HG02571 (cell line): ENCODE measurements around the gene TRPM4.
"Not testable (repeated sequence)": the region's sequence is repeated elsewhere in the genome, so short reads cannot be mapped to it uniquely, and the experiment has no call there.

Experiments
- ATAC-seq: cut with Tn5 transposase; IDR thresholded peaks from one replicate; pipeline ENCODE4 v1.9.1; 2021; ENCODE audit warnings: mild to moderate bottlenecking, moderate library complexity; ENCODE audit not compliant: unreplicated experiment

The TRPM4 gene

DNA sequence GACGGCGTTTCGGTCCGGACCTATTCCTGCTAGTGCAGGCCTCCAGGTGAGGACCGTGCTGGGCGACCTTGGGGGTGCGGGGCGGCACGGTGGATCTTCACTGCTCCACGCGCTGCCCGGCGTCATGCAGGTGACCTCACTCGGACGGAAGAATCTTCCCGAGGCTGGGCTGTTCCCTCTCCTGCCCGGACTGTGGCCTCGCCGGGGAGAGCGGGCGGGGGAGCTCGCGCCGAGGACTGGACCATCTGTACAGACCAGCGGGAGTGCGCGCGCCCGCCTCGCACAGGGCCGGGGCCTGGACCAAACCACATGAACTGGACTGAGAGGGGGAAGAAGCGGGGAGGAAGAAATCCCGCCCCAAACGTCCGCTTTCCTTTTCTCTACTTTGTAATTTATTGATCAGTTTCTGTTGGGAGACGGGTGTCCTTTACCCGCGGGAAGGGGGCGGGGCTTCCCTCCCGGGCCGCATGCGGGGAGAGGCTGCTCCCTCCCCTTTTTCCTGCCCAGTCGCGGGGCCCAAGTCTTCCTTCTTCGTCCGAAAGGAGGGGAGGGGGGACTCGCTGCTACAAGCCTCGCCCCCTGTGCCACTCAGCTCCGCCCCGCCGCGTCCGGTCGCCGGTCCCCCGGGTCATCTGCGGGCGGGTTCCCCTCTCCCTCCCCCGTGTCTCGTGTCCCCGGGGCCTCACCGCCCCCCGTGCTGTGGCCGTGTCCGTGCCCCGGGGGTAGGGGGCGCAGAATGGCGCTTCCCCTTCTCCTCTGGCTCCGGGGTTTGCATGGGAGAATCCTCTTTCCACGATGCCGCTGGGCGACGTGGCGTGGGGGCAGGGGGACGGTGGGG, 7.3 kb upstream of the TRPM4 start:
- no peak for ATAC-seq

DNA sequence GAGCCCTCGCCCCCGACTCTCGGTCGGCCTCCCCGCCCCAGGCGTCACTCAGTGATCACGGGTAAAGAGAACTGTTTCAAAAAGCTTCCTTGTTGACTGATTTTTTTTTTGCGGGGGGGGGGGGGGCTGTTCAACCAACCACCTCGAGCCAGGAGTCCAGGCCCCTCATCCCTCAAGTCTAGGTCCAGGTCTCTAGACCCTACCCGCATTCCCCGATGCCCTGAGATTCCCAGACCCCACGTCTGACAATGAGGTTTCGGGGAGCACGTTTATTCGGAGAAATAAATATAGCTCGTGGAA, 6.7 kb upstream of the TRPM4 start:
- no peak for ATAC-seq

DNA sequence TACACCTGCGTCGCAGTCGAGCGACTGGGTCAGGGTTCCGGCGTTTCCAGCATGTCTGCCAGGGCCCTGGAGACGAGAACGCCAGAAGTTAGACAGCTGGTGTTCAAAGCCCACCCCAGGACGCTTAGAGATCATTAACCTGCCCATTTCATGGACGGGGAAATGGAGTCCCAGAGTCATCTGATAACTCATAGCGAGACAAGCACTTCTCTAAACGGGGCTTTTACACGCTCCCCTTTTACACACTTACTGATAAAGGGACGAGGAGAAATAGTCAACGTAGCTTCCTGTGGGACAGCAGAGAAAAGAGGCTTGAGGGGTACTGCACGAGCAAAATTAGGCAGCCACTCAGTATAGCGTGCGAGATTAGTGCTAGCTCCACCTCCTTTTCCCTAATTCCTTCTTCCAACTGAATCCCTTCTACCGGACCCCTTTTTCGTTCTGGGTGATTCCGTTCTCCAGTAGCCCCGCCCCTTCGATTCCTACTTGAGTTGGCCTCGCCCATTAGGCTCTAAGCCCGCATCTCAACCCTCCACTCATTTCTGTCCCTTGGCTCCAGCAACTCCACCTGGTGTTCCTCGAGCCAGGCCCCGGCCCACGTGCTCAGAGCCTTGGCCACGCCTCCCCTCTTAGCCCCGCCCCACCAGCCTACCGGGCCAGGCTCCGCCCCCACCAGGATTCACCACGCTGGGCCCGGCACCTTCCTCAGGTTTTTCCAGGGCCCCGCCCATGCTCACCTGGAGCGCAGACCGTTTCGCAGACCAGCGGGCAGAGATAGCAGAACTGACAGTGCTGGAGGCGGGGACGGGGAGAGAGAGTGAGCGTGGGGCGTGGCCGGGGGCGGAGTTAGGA, 6.1 kb upstream of the TRPM4 start:
- ATAC-seq: no peak

DNA sequence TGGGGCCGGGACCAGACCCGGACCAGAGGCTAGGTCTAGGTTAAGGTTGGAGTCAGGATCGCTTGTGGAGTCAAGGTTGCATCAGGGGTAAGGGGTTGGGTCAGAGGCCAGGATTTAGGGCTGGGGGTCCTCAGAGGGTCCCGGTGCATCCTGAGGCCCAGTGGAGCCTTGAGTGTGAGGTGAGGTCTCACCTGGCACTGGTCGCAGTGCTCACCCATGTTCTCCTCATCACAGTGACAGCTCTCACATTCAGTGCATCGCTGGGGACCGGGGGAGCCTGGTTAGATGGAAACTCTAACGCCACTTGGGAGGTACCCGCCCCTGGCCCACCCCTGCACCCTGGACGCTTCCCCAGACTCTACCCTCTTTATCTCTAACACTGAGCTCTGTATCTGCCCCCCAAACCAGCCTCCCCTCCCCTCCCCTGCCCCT, 5.5 kb upstream of the TRPM4 start:
- no peak for ATAC-seq

DNA sequence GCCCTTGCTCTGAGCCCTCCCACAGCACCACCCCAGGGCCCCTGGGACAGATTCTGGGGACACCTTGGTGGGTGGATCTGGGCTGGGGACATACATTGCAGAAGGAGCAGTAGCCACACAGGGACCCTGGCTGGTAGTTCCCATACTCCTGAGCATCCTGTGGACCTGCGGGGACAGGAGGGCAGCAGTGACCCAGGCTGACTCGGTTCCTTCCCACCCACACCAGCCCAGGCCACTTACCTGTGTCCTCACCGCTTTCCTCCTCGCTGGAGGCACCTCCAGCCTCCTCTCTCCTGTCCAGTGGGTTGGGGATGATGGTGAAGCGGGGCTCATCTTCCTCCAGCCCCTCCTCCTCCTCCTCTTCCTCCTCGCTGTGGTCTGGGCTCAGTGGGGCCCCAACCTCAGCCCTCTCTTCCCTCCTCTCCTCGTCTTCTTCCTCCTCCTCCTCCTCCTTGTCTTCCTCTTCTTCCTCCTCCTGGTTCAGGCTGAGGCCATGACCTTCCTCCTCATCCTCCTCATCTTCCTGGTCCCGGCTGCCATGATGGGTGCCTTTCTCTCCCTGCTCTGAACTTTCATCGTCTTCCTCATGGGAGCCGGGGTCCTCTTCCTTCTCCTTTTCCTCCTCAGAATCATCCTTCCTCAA, 4.3 kb upstream of the TRPM4 start:
- no peak for ATAC-seq

DNA sequence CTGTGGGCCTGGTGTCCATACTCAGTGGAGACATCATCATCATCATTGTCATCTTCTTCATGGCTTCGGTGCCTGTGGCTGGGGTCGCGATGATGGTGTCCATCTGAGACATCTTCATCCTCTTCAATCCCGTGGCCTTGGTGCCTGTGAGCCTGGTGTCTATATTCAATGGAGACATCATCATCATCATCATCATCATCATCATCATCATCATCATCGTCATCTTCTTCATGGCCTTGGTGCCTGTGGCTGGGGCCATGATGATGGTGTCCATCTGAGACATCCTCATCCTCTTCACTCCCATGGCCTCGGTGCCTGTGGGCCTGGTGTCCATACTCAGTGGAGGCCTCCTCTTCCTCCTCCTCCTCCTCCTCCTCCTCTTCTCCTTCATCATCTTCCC, 3.3 kb upstream of the TRPM4 start:
- ATAC-seq: no peak

DNA sequence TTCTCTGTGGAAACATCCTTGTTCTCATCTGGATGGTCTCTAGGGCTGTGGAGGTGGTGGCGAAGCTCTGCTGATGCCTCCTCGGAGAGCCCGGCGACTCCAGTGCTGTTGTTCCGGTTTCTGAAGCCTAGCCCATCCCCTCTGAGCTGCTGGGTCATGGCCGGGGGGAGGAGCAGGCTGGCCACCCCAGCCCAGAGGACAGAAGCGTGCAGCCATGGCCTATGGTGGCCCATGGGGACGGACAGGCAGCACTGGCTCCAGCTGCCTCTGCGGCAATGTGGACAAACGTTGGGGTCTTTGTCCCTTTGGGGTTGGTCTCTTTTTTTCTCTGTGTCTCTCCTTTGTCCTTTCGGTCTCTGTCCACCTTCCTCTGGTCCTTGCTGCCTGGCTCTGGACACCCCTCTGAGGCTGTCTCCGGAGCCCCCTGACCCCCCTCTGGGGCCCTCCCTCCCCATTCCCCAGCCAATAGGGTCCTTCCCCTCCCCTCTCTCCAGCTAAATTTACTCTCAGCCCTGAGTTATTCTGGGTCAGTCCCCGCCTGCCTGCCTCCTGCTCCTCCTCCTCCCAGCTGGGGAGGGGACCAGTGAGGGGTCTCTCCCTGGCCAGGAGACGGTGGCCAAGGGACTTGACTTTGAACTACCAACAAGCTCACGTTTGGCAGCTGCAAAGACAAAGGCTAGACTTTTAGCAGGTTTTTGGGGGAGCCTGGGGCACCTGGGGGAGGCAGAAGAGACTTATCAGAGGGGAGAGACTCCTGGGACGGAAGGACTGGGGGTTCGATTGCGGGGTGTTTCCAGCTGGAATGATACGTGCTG, 2.4 kb upstream of the TRPM4 start, which contains the start of gene HRC:
Gene HRC, minus strand, starts transcription at position 392 of the 815 bp plus-strand sequence. Its CDS starts 159 bp downstream, at position 233.
- ATAC-seq: no peak

DNA sequence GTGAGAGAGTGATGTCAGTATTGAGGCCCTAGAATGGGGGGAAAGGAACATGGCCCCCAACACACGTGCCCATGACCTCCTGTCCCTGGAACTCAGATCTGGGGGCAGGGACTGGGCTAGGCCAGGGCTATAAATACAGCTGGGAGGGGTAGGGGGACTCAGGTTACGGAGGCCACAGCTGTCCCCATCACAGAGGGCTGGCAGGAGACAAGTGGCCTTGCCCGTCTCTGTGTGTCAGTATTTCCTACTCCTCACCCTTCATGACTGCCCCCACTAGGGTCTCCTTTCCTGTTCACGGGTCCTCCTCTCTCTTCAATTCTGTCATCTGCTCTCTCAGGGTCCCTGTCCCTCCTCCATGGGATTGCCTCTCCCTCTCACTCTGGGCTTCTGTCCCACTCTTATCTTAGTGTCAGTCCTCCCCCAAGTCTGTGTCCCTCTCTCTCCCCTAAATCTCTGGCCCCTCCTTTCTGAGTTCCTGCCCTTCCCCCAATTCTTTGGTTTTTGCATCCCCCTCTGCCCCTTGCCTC, 1.7 kb upstream of the TRPM4 start:
- ATAC-seq: no peak

DNA sequence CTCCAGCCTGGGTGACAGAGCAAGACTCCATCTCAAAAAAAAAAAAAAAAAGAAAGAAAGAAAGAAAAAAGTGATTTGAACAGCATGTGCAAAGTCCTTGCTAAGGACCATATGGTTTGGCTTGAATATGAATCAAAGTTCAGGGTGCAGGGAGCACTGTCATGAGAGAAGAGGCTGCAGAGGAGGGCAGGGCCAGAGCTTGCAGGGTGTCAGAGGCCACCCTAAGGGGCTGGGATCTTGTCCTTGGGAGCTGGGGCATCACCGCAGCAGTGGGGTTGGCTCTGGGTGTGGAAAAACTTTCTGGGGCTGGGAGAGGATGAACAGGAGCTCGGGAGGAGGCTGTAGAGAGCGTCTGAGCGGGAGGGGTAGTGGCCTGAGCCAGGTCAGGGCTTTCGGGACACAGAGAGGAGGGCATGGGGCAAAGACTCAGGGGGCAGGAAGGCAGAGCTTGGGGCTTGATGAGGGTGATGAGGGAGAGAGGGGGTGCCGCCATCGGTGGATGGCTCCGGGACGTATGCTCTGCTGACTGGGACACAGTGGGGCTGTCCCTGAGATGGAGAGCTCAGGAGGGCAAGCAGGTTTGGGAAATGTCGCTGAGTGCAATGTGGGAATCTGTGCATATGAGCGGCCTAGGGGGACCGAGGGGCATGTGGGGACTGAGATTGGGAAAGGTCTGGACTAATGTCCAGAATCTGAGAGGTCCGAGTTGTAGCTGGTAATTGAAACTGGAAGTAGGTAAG, 3.0 kb downstream of the TRPM4 start:
- no peak for ATAC-seq

DNA sequence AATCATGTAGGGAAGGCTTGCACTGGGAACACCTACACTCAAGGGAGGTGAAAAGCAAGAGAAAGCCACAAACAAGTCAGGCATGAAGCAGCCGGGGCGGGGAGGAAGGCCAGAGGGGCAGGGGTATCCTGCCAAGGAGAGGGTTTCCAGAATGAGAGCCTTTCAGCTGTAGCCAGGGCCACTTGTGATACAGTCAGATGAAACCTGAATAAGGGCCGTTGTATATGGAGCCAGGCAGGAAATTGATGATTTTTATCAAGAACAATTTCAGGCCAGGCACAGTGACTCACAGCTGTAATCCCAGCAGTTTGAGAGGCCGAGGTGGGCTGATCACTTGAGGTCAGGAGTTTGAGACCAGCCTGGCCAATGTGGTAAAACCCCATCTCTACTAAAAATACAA, 4.4 kb downstream of the TRPM4 start:
- no peak for ATAC-seq

DNA sequence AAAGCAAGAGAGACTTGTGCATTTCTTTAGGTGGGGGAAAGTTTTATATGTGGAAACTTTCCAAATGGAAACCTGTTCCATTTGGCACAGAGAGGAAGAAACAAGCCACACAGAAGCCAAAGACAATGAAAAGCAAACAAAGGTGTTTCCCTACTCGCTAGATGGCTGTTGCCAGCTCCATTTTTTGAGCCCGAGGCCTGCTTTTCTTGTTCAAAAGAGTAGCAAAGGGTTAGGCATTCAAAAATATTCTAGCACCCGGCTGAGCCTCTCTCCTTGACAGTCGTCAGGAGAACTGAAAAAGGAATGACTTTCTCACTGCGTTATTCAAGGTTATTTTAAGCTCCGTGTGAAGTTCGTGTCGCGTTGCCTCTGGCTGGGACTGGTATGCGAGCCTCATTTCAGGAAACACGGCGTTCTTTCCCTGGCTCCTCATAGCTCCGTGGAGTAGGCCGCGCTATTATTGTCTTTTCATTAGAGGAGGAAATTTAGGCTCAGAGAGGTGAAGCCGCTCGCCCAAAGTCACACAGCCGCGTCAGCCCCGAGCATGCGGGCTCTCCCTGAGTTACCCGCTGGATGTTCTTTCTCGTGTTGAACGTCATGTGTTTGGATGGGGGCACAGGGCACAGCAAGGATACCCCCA, 7.6 kb downstream of the TRPM4 start:
- no peak for ATAC-seq

DNA sequence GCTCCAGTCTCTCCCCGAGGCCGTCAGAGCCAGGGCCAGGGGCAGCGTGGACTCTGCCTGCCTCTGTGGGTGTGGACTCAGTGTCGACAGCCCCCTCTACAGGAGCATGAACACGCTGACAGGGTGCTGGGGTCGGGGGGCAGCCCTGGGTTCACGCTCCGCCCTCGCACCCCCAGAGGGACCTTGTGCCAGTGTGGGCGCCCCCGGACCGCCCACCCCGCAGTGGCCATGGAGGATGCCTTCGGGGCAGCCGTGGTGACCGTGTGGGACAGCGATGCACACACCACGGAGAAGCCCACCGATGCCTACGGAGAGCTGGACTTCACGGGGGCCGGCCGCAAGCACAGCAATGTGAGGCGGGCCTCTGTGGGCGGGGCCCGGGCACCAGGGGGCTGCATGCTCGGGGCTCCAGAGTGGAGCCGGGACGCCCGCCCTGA, 8.3 kb downstream of the TRPM4 start:
- no peak for ATAC-seq

DNA sequence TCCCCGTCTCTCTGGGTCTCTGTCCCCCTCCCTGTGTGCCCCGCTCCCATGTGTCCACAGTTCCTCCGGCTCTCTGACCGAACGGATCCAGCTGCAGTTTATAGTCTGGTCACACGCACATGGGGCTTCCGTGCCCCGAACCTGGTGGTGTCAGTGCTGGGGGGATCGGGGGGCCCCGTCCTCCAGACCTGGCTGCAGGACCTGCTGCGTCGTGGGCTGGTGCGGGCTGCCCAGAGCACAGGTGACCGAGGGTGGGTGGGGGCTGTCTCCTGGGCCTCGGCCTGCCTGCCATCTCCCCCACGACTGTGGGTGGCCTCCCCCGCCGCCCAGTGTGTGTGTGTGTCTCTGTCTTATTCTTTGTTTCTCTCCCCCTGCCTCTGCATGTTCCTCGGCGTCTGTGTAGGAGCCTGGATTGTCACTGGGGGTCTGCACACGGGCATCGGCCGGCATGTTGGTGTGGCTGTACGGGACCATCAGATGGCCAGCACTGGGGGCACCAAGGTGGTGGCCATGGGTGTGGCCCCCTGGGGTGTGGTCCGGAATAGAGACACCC, 10.3 kb downstream of the TRPM4 start:
- no peak for ATAC-seq

DNA sequence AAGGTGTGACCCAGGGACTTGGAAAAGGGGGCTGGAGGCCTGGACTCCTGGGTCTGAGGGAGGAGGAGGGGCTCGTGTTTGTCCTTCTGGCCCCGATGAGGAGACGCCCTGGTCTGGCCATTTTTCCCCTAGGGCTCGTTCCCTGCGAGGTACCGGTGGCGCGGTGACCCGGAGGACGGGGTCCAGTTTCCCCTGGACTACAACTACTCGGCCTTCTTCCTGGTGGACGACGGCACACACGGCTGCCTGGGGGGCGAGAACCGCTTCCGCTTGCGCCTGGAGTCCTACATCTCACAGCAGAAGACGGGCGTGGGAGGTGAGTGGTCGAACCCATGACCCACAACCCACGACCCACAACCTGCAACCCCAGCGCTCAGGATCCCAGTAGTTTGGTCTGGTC, 10.8 kb downstream of the TRPM4 start:
- no peak for ATAC-seq

DNA sequence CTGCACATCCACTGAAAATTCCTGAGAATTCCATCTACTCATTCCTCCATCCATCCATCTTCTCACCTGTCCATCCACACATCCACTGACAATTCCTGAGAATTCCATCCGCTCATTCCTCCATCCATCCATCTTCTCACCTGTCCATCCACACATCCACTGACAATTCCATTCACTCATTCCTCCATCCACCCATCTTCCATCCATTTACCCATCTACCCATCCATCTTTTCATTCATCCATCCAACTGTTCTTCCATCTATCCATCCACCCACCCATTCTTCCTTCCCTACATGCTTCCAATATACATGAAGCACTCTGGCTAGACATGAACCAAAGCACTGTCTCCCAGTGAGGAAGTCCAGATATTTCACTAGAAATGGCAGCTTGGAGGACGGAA, 15.6 kb downstream of the TRPM4 start:
- ATAC-seq: no peak

DNA sequence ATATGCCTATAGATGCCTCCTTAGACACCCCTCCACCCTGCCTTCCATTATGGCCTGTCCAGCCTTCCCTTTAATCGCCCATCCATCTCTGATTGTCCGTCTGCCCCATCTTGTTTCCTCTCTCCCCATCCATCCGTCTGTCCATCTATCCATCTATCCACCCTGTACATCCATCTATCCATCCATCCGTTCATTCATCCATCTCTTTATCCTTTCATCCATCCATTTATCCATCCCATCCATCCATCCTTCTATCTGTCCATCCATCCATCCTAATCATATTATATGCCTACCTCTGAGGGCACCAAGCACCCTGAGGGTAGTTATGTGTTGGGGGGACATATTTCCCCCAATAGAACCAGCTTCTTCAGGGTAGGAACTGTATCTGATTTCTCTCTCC, 23.1 kb downstream of the TRPM4 start:
- ATAC-seq: no peak

DNA sequence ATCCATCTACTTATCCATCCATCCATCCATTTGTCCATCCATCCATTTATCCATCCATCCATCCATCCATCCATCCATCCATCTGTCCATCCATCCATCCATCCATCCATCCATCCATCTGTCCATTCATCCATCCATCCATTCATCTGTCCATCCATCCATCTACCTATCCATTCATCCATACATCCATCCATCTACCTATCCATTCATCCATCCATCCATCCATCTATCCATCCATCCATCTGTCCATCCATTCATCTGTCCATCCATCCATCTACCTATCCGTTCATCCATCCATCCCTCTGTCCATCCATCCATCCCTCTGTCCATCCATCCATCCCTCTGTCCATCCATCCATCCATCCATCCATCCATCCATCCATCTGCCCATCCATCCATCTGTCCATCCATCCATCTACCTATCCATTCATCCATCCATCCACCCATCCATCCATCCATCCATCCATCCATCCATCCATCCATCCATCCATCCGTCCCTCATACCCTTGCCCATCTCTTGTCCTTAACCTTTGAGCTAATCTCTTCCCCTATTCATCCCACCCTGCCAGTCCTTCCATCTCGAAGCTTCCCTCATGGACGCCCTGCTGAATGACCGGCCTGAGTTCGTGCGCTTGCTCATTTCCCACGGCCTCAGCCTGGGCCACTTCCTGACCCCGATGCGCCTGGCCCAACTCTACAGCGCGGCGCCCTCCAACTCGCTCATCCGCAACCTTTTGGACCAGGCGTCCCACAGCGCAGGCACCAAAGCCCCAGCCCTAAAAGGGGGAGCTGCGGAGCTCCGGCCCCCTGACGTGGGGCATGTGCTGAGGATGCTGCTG, 24.6 kb downstream of the TRPM4 start:
- not testable (repeated sequence) for ATAC-seq

DNA sequence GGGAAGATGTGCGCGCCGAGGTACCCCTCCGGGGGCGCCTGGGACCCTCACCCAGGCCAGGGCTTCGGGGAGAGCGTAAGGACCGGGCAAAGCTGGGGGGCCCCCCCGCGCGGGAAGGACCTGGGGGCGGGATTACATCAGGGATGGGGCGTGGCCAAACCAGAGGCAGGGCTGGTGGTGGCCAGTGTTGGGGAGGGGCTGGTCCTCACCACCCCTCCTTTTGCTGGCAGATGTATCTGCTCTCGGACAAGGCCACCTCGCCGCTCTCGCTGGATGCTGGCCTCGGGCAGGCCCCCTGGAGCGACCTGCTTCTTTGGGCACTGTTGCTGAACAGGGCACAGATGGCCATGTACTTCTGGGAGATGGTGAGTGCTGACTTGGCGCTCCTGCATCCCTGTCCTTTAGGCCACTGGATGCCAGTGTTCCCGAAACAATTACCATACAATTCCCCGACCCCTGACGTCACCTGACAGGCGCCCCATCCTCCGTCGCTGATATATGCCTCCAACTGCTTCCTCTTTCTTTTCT, 25.3 kb downstream of the TRPM4 start:
- no peak for ATAC-seq
